Stimulated activated CD8-positive, alpha-beta memory T cell treated with anti-CD3 and anti-CD28 coated beads, Interleukin-7, amount 100 ng/mL, for 1 hour (primary cell): Measurements from ENCODE around the gene JAM2.

Source experiments
- DNase-seq, 2 donors: peaks; one replicate each; pipeline ENCODE4 v3.0.0-alpha.2; 2020; ENCODE audit warnings: low read depth in 2 of 2

JAM2 gene

GRCh38 chr21:25717491-25718147 is 78.6 kb downstream of the JAM2 start:
- DNase-seq = no peak

GRCh38 chr21:25721987-25722386 is 82.9 kb downstream of the JAM2 start:
- DNase-seq = no peak

GRCh38 chr21:25722631-25723030 is 83.6 kb downstream of the JAM2 start:
- DNase-seq = no peak

GRCh38 chr21:25732091-25732760 is 93.2 kb downstream of the JAM2 start:
- DNase-seq = no peak

GRCh38 chr21:25733859-25734653 is 95.0 kb downstream of the JAM2 start:
- peak in 1 of 2 donors; percentile 5 for DNase-seq

- DNase-seq = no peak
These were observed 95.5 kb downstream of the JAM2 start for GRCh38 chr21:25734654-25734903.

GRCh38 chr21:25734904-25735645 is 96.0 kb downstream of the JAM2 start, which contains the start of the genes ATP5PF and GABPA:
TSS of gene ATP5PF (minus strand) at chr21:25734904. CDS start at chr21:25729794, 5,110 bp downstream.
TSS of gene GABPA (plus strand) at chr21:25734972. CDS start at chr21:25741599, 6,627 bp downstream.
- peak; percentile 96 for DNase-seq

- peak in 1 of 2 donors; percentile 54 for DNase-seq
These were observed 96.9 kb downstream of the JAM2 start for GRCh38 chr21:25735646-25736597.

GRCh38 chr21:25737421-25737820 is 98.4 kb downstream of the JAM2 start:
- DNase-seq = no peak

- no peak for DNase-seq
These were observed 103.8 kb downstream of the JAM2 start for GRCh38 chr21:25742900-25743299.

GRCh38 chr21:25744854-25745253 is 105.8 kb downstream of the JAM2 start:
- no peak for DNase-seq

- no peak for DNase-seq
These were observed 111.0 kb downstream of the JAM2 start for GRCh38 chr21:25750085-25750484.

GRCh38 chr21:25752416-25752815 is 113.4 kb downstream of the JAM2 start:
- DNase-seq = no peak

GRCh38 chr21:25756190-25756932 is 117.3 kb downstream of the JAM2 start:
- DNase-seq = no peak

- no peak for DNase-seq
These were observed 118.5 kb downstream of the JAM2 start for GRCh38 chr21:25757531-25757930.

GRCh38 chr21:25759573-25759972 is 120.5 kb downstream of the JAM2 start:
- no peak for DNase-seq

- DNase-seq = no peak
These were observed 121.0 kb downstream of the JAM2 start for GRCh38 chr21:25760061-25760460.

- DNase-seq = no peak
These were observed 121.6 kb downstream of the JAM2 start for GRCh38 chr21:25760677-25761076.

GRCh38 chr21:25764065-25764464 is 125.0 kb downstream of the JAM2 start:
- DNase-seq = no peak
